Esophagus muscularis mucosa (tissue), 4 donors: ENCODE measurements around the gene ZNF121. TPM values are rescaled to one million over a fixed set of nuclear protein-coding genes. Genes with fewer than 3 reads are reported as not detected.

Experiments
- DNase-seq: peaks from one replicate; pipeline ENCODE4 v3.0.0-alpha.2; 2017; ENCODE audit errors: extremely low spot score
- H3K27ac ChIP-seq, 4 donors: fragments of 200-600 bp; sonication (generic); replicated peaks in 1 of 4; 1 replicate in 3 of 4; 2 replicates in 1 of 4; pipeline ENCODE4 v1.5.1; 2016 to 2019; ENCODE audit warnings: mild to moderate bottlenecking in 1 of 4
- H3K27me3 ChIP-seq, 4 donors: fragments of 200-600 bp; sonication (generic); one replicate each; pipeline versions ENCODE4 v1.5.1 to v1.6.0; 2016 to 2019
- H3K36me3 ChIP-seq, 4 donors: fragments of 200-600 bp; sonication (generic); one replicate each; pipeline ENCODE4 v1.5.1; 2016 to 2019
- H3K4me1 ChIP-seq, 4 donors: fragments of 200-600 bp; sonication (generic); one replicate each; pipeline ENCODE4 v1.5.1; 2016 to 2019
- H3K4me3 ChIP-seq, 4 donors: fragments of 200-600 bp; sonication (generic); 1 replicate in 2 of 4; 2 replicates in 2 of 4; pipeline ENCODE4 v1.5.1; 2016 to 2019; ENCODE audit warnings: mild to moderate bottlenecking in 4 of 4, moderate library complexity in 1 of 4
- H3K9me3 ChIP-seq, 4 donors: fragments of 200-600 bp; sonication (generic); 1 replicate in 3 of 4; 2 replicates in 1 of 4; pipeline ENCODE4 v1.5.1; 2016 to 2019
- CTCF ChIP-seq, 3 experiments: fragments of 200-600 bp in 2 of 3; fragments of 450-650 bp in 1 of 3; sonication (generic) in 2 of 3; IDR thresholded peaks; one replicate each; pipeline ENCODE4 v1.5.1; 2017 to 2019; ENCODE audit warnings: antibody characterized with exemption in 3 of 3, mild to moderate bottlenecking in 2 of 3, moderate library complexity in 1 of 3
- EP300 ChIP-seq: sonication (generic); formaldehyde crosslinking; IDR thresholded peaks from one replicate; pipeline ENCODE4 v1.6.1; 2017; ENCODE audit warnings: antibody characterized with exemption
- POLR2A ChIP-seq: fragments of 450-650 bp; IDR thresholded peaks from one replicate; pipeline ENCODE4 v1.6.1; 2017; ENCODE audit warnings: antibody characterized with exemption, moderate library complexity, mild to moderate bottlenecking, low read depth
- POLR2AphosphoS5 ChIP-seq, 2 donors: sonication (generic); formaldehyde crosslinking; IDR thresholded peaks; one replicate each; pipeline ENCODE4 v1.6.1; 2017; ENCODE audit warnings: antibody characterized with exemption in 2 of 2
- WGBS: methylation state at CpG from one replicate; pipeline ENCODE4 v1.1.5; 2018; 5-methylcytosine and 5-hydroxymethylcytosine counted together
- intact Hi-C: fragments of 100-400 bp; cut with DNase I; formaldehyde crosslinking; loops from one replicate; pipeline ENCODE4 v1.15.1; 2023
- total RNA-seq, 4 donors: library from RNA; depleted of rRNA; stranded (reverse); fragments of >200 nt; gene quantifications; one replicate each; pipeline versions ENCODE4 v1.1.0 to v1.2.1, GENCODE V29; 2016

Gene ZNF121
- 10 to 100 TPM; 18.3 to 31.1 (median 25.5) TPM for total RNA-seq

GRCh38 chr19:9584073-9584833 lies at the start of gene ZNF121:
TSS of gene ZNF121 (minus strand) at chr19:9584504. CDS start at chr19:9568097, 16,407 bp downstream.
- H3K27ac ChIP-seq: peak within 1 kb of the TSS; percentile 86 to 96 (median 91)
- WGBS: 1% methylated on average over 36 of the region's 51 CpGs
- TF ChIP-seq CTCF (IDR thresholded peaks at IDR 0.05): no peak
- peak; percentile 83 for TF ChIP-seq POLR2AphosphoS5 (IDR thresholded peaks at IDR 0.05)
- TF ChIP-seq POLR2A: peak; percentile 41
- TF ChIP-seq EP300: no peak
- peaks cover 0 to 12% (median 3%) of the 10 kb centered on the region in 4 donors for H3K36me3 ChIP-seq
- DNase-seq: peak; percentile 98
- peaks cover 0 to 15% (median 0%) of the 10 kb centered on the region in 4 donors for H3K27me3 ChIP-seq
- peaks cover 0 to 9% (median under 1%) of the 10 kb centered on the region in 4 donors for H3K9me3 ChIP-seq
- peaks cover 12 to 35% (median 23%) of the 10 kb centered on the region in 4 donors for H3K4me1 ChIP-seq
- intact Hi-C loops: loop anchor here (10.0 kb wide), 1 partner anchor 49 kb away; the partner anchor contains the start of gene ZNF426
- H3K4me3 ChIP-seq: peak within 1 kb of the TSS; percentile 70 to 81 (median 74)

- no peak overlapping the region for H3K27ac ChIP-seq
- H3K9me3 ChIP-seq: no peaks in the 10 kb centered on the region
- H3K4me3 ChIP-seq: no peak overlapping the region
- H3K4me1 ChIP-seq: peaks cover 0 to 32% (median 29%) of the 10 kb centered on the region in 4 donors
- H3K36me3 ChIP-seq: peaks cover 0 to 24% (median 10%) of the 10 kb centered on the region in 4 donors
- H3K27me3 ChIP-seq: no peaks in the 10 kb centered on the region
- intact Hi-C loops: loop anchor here (10.0 kb wide), 1 partner anchor 483 kb away; the partner anchor contains the start of gene ZNF317
- WGBS: 85% methylated on average over 2 of the region's 2 CpGs
- DNase-seq: no peak
- TF ChIP-seq EP300: no peak
- TF ChIP-seq CTCF (IDR thresholded peaks at IDR 0.05): no peak
- no peak for TF ChIP-seq POLR2A
- TF ChIP-seq POLR2AphosphoS5 (IDR thresholded peaks at IDR 0.05): no peak
These were observed 43.6 kb upstream of the ZNF121 start for GRCh38 chr19:9627856-9628255.

- 33% methylated on average over 2 of the region's 2 CpGs for WGBS
- no peak for TF ChIP-seq CTCF (IDR thresholded peaks at IDR 0.05)
- TF ChIP-seq POLR2AphosphoS5 (IDR thresholded peaks at IDR 0.05): peak; percentile 39 to 71
- peaks cover 0 to 4% (median 0%) of the 10 kb centered on the region in 4 donors for H3K27me3 ChIP-seq
- peak overlapping the region; percentile 87 to 94 (median 94) for H3K27ac ChIP-seq
- H3K9me3 ChIP-seq: no peaks in the 10 kb centered on the region
- peaks cover 18 to 23% (median 20%) of the 10 kb centered on the region in 4 donors for H3K36me3 ChIP-seq
- peaks cover 22 to 66% (median 58%) of the 10 kb centered on the region in 4 donors for H3K4me1 ChIP-seq
- DNase-seq: no peak
- intact Hi-C loops: loop anchor here (2.0 to 10.0 kb wide), 4 partner anchors 50 to 478 kb away; partner anchors contain the start of genes ZNF317 and ZNF846
- H3K4me3 ChIP-seq: peak overlapping the region; percentile 60 to 97 (median 88)
These were observed 38.2 kb upstream of the ZNF121 start for GRCh38 chr19:9622531-9622930.

- Histone ChIP-seq H3K9me3 (no peaks in the 10 kb centered on the region), H3K27me3 (peaks cover 0 to 4% (median 0%) of the 10 kb centered on the region in 4 donors), H3K4me3 (peak within 1 kb of the TSS; percentile 60 to 97 (median 88)), H3K27ac (peak within 1 kb of the TSS; percentile 87 to 94 (median 94)), H3K36me3 (peaks cover 29 to 32% (median 31%) of the 10 kb centered on the region in 4 donors), H3K4me1 (peaks cover 22 to 66% (median 58%) of the 10 kb centered on the region in 4 donors)
- DNase-seq: peak; percentile 95
- no peak for TF ChIP-seq POLR2A
- TF ChIP-seq POLR2AphosphoS5 (IDR thresholded peaks at IDR 0.05): peak; percentile 68 to 74
- peak in 1 of 3 experiments; percentile 24 for TF ChIP-seq CTCF (IDR thresholded peaks at IDR 0.05)
- TF ChIP-seq EP300: no peak
- WGBS: under 1% methylated on average over 33 of the region's 33 CpGs
- intact Hi-C loops: loop anchor here (2.0 to 10.0 kb wide), 4 partner anchors 51 to 477 kb away; partner anchors contain the start of genes ZNF317 and ZNF846
These were observed 37.1 kb upstream of the ZNF121 start, which contains the start of gene ZNF561 for GRCh38 chr19:9621156-9622037. TSS of gene ZNF561 (minus strand) at chr19:9621232. CDS start at chr19:9619456, 1,776 bp downstream.
